Mesenchymal stem cell (in vitro differentiated cells and primary cell): ENCODE measurements around the gene PKLR.
A peak's percentile ranks its signal among the peaks of the same experiment; 100 is the strongest.

Source experiments
- DNase-seq: peaks from one replicate; pipeline ENCODE4 v3.0.0-alpha.2; 2013
- H2AFZ ChIP-seq: one replicate; pipeline ENCODE4 v1.6.1; 2013; ENCODE audit warnings: low read depth, mild to moderate bottlenecking, control low read depth, inconsistent platforms, low read length, moderate library complexity
- H2AK5ac ChIP-seq: 2 replicates; pipeline ENCODE4 v1.6.1; 2013; ENCODE audit warnings: low read length, moderate library complexity, mild to moderate bottlenecking, inconsistent platforms; ENCODE audit not compliant: severe bottlenecking
- H2BK120ac ChIP-seq: one replicate; pipeline ENCODE4 v1.6.1; 2013; ENCODE audit warnings: low read depth, mild to moderate bottlenecking, inconsistent platforms, low read length, moderate library complexity
- H2BK12ac ChIP-seq, 2 experiments: one replicate each; pipeline ENCODE4 v1.6.1; 2013; ENCODE audit warnings: inconsistent platforms in 2 of 2, low read length in 2 of 2, mild to moderate bottlenecking in 2 of 2, moderate library complexity in 2 of 2, control low read depth in 1 of 2
- H2BK15ac ChIP-seq: one replicate; pipeline ENCODE4 v1.6.1; 2013; ENCODE audit warnings: mild to moderate bottlenecking, low read depth, inconsistent platforms; ENCODE audit not compliant: poor library complexity, severe bottlenecking
- H2BK5ac ChIP-seq: 2 replicates; pipeline ENCODE4 v1.6.1; 2013; ENCODE audit warnings: low read depth, mild to moderate bottlenecking, low read length, control low read depth, inconsistent platforms; ENCODE audit not compliant: poor library complexity, severe bottlenecking
- H3K14ac ChIP-seq, 2 experiments: one replicate each; pipeline ENCODE4 v1.6.1; 2013; ENCODE audit warnings: inconsistent platforms in 2 of 2, low read length in 2 of 2, control low read depth in 1 of 2, mild to moderate bottlenecking in 1 of 2, moderate library complexity in 1 of 2
- H3K18ac ChIP-seq, 2 experiments: one replicate each; pipeline ENCODE4 v1.6.1; 2013; ENCODE audit warnings: inconsistent platforms in 2 of 2, low read length in 2 of 2, control low read depth in 1 of 2, low read depth in 1 of 2, mild to moderate bottlenecking in 1 of 2
- H3K23ac ChIP-seq, 2 experiments: one replicate each; pipeline ENCODE4 v1.6.1; 2013; ENCODE audit warnings: inconsistent platforms in 2 of 2, low read length in 2 of 2, mild to moderate bottlenecking in 2 of 2, moderate library complexity in 2 of 2, control low read depth in 1 of 2
- H3K27ac ChIP-seq: 2 replicates; pipeline ENCODE4 v1.5.1; 2013; ENCODE audit warnings: mild to moderate bottlenecking, moderate library complexity, low read length, control low read depth, inconsistent platforms; ENCODE audit not compliant: poor library complexity, severe bottlenecking
- H3K27me3 ChIP-seq, 2 experiments: 2 replicates each; pipeline versions ENCODE4 v1.6.1 to v1.7.0; 2013; ENCODE audit warnings: low read length in 2 of 2, mild to moderate bottlenecking in 2 of 2, moderate library complexity in 2 of 2, control low read depth in 1 of 2, inconsistent platforms in 1 of 2; ENCODE audit not compliant: control insufficient read depth in 1 of 2, insufficient read depth in 1 of 2
- H3K36me3 ChIP-seq, 2 experiments: 2 replicates each; pipeline versions ENCODE4 v1.6.1 to v1.7.0; 2013; ENCODE audit warnings: low read length in 2 of 2, control low read depth in 1 of 2, inconsistent platforms in 1 of 2, low read depth in 1 of 2, mild to moderate bottlenecking in 1 of 2; ENCODE audit not compliant: insufficient read depth in 2 of 2, control insufficient read depth in 1 of 2
- H3K4ac ChIP-seq, 2 experiments: one replicate each; pipeline ENCODE4 v1.6.1; 2013; ENCODE audit warnings: inconsistent platforms in 2 of 2, low read length in 2 of 2, mild to moderate bottlenecking in 2 of 2, moderate library complexity in 2 of 2, control low read depth in 1 of 2, low read depth in 1 of 2
- H3K4me1 ChIP-seq: 2 replicates; pipeline ENCODE4 v1.6.1; 2013; ENCODE audit warnings: low read depth, low read length, control low read depth; ENCODE audit not compliant: control insufficient read depth, insufficient read depth
- H3K4me2 ChIP-seq: 2 replicates; pipeline ENCODE4 v1.6.1; 2013; ENCODE audit warnings: low read length, mild to moderate bottlenecking, inconsistent platforms; ENCODE audit not compliant: poor library complexity, severe bottlenecking
- H3K4me3 ChIP-seq, 2 experiments: 2 replicates each; pipeline versions ENCODE4 v1.5.1 to v1.7.0; 2013; ENCODE audit warnings: low read length in 2 of 2, mild to moderate bottlenecking in 2 of 2, control low read depth in 1 of 2, low read depth in 1 of 2; ENCODE audit not compliant: insufficient read depth in 1 of 2
- H3K79me1 ChIP-seq: replicated peaks from 2 replicates; pipeline ENCODE4 v1.6.1; 2013; ENCODE audit warnings: mild to moderate bottlenecking, control low read depth, low read length, inconsistent platforms; ENCODE audit not compliant: poor library complexity, severe bottlenecking
- H3K9ac ChIP-seq: 2 replicates; pipeline ENCODE4 v1.7.0; 2013; ENCODE audit warnings: mild to moderate bottlenecking, low read length, moderate library complexity
- H3K9me3 ChIP-seq: 2 replicates; pipeline ENCODE4 v1.7.0; 2013; ENCODE audit warnings: mild to moderate bottlenecking, low read length; ENCODE audit not compliant: control insufficient read depth
- H4K8ac ChIP-seq: one replicate; pipeline ENCODE4 v1.6.1; 2013; ENCODE audit warnings: inconsistent platforms, mild to moderate bottlenecking, low read length, moderate library complexity
- H4K91ac ChIP-seq: one replicate; pipeline ENCODE4 v1.6.1; 2013; ENCODE audit warnings: mild to moderate bottlenecking, low read length, inconsistent platforms
- WGBS: methylation state at CpG from one replicate; pipeline ENCODE4 v1.1.7; 2013; ENCODE audit warnings: mixed read lengths; 5-methylcytosine and 5-hydroxymethylcytosine counted together

PKLR gene

DNA sequence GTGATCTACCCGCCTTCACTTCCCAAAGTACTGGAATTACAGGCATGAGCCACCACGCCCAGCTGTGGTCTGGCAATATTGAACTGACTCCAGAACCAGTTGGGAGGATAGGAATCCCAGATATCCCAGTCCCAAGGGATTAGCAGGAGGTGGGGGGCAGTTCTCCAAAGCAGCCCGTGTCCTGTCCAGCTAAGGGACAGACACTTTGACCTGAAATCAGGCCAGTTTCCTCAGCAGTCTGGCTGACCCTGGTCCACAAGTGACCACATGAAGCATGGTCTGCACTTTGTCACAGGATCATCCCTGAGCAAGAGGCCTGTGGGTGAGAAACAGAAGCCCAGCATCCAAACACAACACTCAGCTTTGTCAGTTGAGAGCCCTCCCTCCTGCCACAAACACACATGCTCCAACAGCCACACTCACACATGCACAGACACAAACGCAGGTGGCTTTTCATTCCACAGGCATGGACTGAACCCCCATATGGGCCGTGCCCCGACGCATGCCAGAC is 4.7 kb upstream of the PKLR start:
- peak overlapping the region; percentile 83 for H2AK5ac ChIP-seq
- H3K4me2 ChIP-seq = no peak overlapping the region
- H3K4me3 ChIP-seq = no peak overlapping the region
- peak overlapping the region in 1 of 2 experiments; percentile 87 for H3K18ac ChIP-seq
- peak overlapping the region in 1 of 2 experiments; percentile 51 for H3K14ac ChIP-seq
- H3K23ac ChIP-seq = peak overlapping the region in 1 of 2 experiments; percentile 79
- no peak overlapping the region for H2BK120ac ChIP-seq
- H3K4me1 ChIP-seq = peaks cover 20% of the 10 kb centered on the region
- H4K91ac ChIP-seq = peak overlapping the region; percentile 87
- WGBS = 57% methylated on average over 7 of the region's 7 CpGs
- no peak overlapping the region for H3K4ac ChIP-seq
- H3K79me1 ChIP-seq = peaks cover 2% of the 10 kb centered on the region
- peaks cover 6 to 10% of the 10 kb centered on the region in 2 experiments for H3K36me3 ChIP-seq
- DNase-seq = peak; percentile 62
- H3K9ac ChIP-seq = no peak overlapping the region
- H3K27ac ChIP-seq = no peak overlapping the region
- H2AFZ ChIP-seq = peak overlapping the region; percentile 46
- H2BK5ac ChIP-seq = no peak overlapping the region
- H2BK12ac ChIP-seq = peak overlapping the region; percentile 18 to 97
- H3K27me3 ChIP-seq = no peaks in the 10 kb centered on the region
- peak overlapping the region; percentile 45 for H4K8ac ChIP-seq
- H3K9me3 ChIP-seq = no peaks in the 10 kb centered on the region
- H2BK15ac ChIP-seq = no peak overlapping the region

GRCh38 chr1:155304558-155305063 is 3.4 kb upstream of the PKLR start:
- peak overlapping the region in 1 of 2 experiments; percentile 37 for H2BK12ac ChIP-seq
- peaks cover 16% of the 10 kb centered on the region for H3K4me1 ChIP-seq
- H2AK5ac ChIP-seq = no peak overlapping the region
- H4K91ac ChIP-seq = no peak overlapping the region
- H3K79me1 ChIP-seq = peaks cover 2% of the 10 kb centered on the region
- H2BK120ac ChIP-seq = no peak overlapping the region
- H4K8ac ChIP-seq = no peak overlapping the region
- H3K9ac ChIP-seq = no peak overlapping the region
- peaks cover 0 to 3% of the 10 kb centered on the region in 2 experiments for H3K36me3 ChIP-seq
- H3K9me3 ChIP-seq = no peaks in the 10 kb centered on the region
- DNase-seq = no peak
- peak overlapping the region; percentile 21 for H3K4me2 ChIP-seq
- no peak overlapping the region for H3K23ac ChIP-seq
- H3K4ac ChIP-seq = no peak overlapping the region
- no peaks in the 10 kb centered on the region for H3K27me3 ChIP-seq
- WGBS = 94% methylated on average over 11 of the region's 11 CpGs
- H3K27ac ChIP-seq = peak overlapping the region; percentile 62
- H3K4me3 ChIP-seq = no peak overlapping the region
- H2BK5ac ChIP-seq = no peak overlapping the region
- no peak overlapping the region for H2AFZ ChIP-seq
- H3K18ac ChIP-seq = no peak overlapping the region
- no peak overlapping the region for H3K14ac ChIP-seq
- H2BK15ac ChIP-seq = no peak overlapping the region

DNA sequence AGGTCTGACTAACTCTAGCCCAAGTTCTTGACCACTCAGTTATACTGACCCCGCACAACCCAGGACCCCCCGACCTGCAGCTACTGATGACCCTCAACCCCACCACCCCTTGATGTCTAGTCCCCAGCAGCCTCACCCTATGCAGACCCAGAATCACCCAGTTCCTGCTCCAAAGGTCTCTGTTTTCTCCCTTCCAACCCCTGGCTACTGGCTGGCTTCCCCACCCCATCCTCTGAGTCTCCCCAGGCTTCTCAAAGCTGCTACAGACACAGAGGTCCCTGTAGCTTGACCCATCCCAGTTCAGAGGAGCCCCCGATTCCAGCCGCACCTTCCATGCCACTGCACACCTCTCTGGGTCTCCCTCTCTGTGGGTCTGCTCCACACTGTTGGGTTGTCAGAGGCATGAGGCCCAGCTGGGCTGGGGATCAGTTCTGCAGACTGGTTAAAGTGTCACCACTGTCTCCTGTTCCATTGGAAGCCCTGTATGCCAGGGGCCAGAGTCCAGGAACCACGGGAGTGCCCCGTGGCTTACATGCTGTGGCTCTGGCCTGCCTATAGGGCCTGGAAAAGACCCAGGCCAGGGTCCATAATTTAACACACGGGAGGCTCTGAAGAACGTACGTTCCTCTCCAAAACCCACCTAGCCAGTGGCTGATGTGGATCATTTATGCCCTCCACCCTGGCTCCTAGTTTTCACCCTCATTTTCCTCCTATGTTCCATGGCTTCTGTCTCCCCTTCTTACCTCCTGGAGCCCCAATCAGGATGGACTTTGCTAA is 497 bp downstream of the PKLR start:
- peaks cover 7% of the 10 kb centered on the region for H3K4me1 ChIP-seq
- H2AFZ ChIP-seq = no peak overlapping the region
- no peak overlapping the region for H2BK5ac ChIP-seq
- no peak overlapping the region for H2BK12ac ChIP-seq
- peaks cover 20 to 21% of the 10 kb centered on the region in 2 experiments for H3K27me3 ChIP-seq
- no peak overlapping the region for H3K18ac ChIP-seq
- H3K4me3 ChIP-seq = no peak overlapping the region
- H3K14ac ChIP-seq = no peak overlapping the region
- H2BK120ac ChIP-seq = no peak overlapping the region
- peaks cover under 1% of the 10 kb centered on the region for H3K79me1 ChIP-seq
- 91% methylated on average over 9 of the region's 9 CpGs for WGBS
- no peak overlapping the region for H3K4me2 ChIP-seq
- no peak overlapping the region for H3K23ac ChIP-seq
- no peak overlapping the region for H2BK15ac ChIP-seq
- H3K36me3 ChIP-seq = no peaks in the 10 kb centered on the region
- H3K9me3 ChIP-seq = no peaks in the 10 kb centered on the region
- no peak overlapping the region for H4K91ac ChIP-seq
- no peak overlapping the region for H2AK5ac ChIP-seq
- no peak overlapping the region for H3K27ac ChIP-seq
- H3K4ac ChIP-seq = no peak overlapping the region
- H4K8ac ChIP-seq = no peak overlapping the region
- DNase-seq = no peak
- no peak overlapping the region for H3K9ac ChIP-seq

DNA sequence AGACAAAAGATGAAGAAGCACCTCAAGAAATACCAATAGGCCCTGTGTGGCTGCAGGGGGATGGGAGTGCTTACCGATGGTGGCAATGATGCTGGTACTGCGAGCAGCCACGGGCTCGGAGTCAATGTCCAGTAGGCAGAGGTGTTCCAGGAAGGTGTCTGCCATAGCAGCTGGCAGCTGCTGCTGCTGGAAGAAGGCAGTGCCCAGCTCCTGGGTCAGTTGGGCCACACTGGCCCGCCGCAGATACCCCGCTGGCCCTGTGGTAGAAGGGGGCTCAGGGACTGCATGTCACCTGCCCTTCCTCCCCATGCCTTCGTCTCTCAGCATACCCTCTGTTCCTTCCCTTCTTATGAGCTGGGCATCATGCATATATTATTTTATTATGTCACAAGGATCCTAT is 1.2 kb downstream of the PKLR start:
- Histone ChIP-seq H2BK15ac (no peak overlapping the region), H2BK120ac (no peak overlapping the region), H3K27ac (no peak overlapping the region), H2AK5ac (no peak overlapping the region), H3K14ac (no peak overlapping the region), H3K9me3 (no peaks in the 10 kb centered on the region), H3K4me2 (no peak overlapping the region), H4K8ac (no peak overlapping the region), H3K27me3 (peaks cover 27 to 28% of the 10 kb centered on the region in 2 experiments), H2BK12ac (no peak overlapping the region), H2BK5ac (no peak overlapping the region), H3K4ac (no peak overlapping the region), H3K79me1 (no peaks in the 10 kb centered on the region), H3K4me1 (peaks cover 11% of the 10 kb centered on the region), H3K18ac (no peak overlapping the region), H3K36me3 (no peaks in the 10 kb centered on the region), H3K4me3 (no peak overlapping the region), H2AFZ (no peak overlapping the region), H3K23ac (no peak overlapping the region), H4K91ac (no peak overlapping the region), H3K9ac (no peak overlapping the region)
- DNase-seq = no peak
- 96% methylated on average over 6 of the region's 8 CpGs for whole genome bisulfite sequencing
